GM18498 (cell line): ENCODE measurements around the gene HES5.

Experiments
- ATAC-seq: cut with Tn5 transposase; IDR thresholded peaks from one replicate; pipeline ENCODE4 v1.9.1; 2021; ENCODE audit warnings: mild to moderate bottlenecking, moderate library complexity; ENCODE audit not compliant: unreplicated experiment

The HES5 gene

GRCh38 chr1:2502210-2502609, 27.9 kb downstream of the HES5 start:
- ATAC-seq = no peak

GRCh38 chr1:2501820-2502119, 28.3 kb downstream of the HES5 start:
- ATAC-seq = no peak

GRCh38 chr1:2501041-2501819, 28.8 kb downstream of the HES5 start:
- ATAC-seq = no peak

GRCh38 chr1:2499986-2500596, 30.0 kb downstream of the HES5 start:
- no peak for ATAC-seq

- ATAC-seq = no peak
Measured at GRCh38 chr1:2499260-2499659, 30.8 kb downstream of the HES5 start.

- ATAC-seq = no peak
Measured at GRCh38 chr1:2498648-2499047, 31.4 kb downstream of the HES5 start.

- ATAC-seq = no peak
Measured at GRCh38 chr1:2497891-2498290, 32.2 kb downstream of the HES5 start.

- ATAC-seq = no peak
Measured at GRCh38 chr1:2496746-2497145, 33.3 kb downstream of the HES5 start.

GRCh38 chr1:2496087-2496622, 33.9 kb downstream of the HES5 start:
- no peak for ATAC-seq

- ATAC-seq = no peak
Measured at GRCh38 chr1:2495546-2495945, 34.5 kb downstream of the HES5 start.

GRCh38 chr1:2495026-2495425, 35.0 kb downstream of the HES5 start:
- ATAC-seq = no peak

- ATAC-seq = no peak
Measured at GRCh38 chr1:2494323-2494693, 35.8 kb downstream of the HES5 start.

- no peak for ATAC-seq
Measured at GRCh38 chr1:2493691-2494322, 36.3 kb downstream of the HES5 start.

- ATAC-seq = no peak
Measured at GRCh38 chr1:2493218-2493617, 36.8 kb downstream of the HES5 start.

GRCh38 chr1:2492091-2492490, 38.0 kb downstream of the HES5 start:
- ATAC-seq = no peak

- ATAC-seq = no peak
Measured at GRCh38 chr1:2489615-2490014, 40.4 kb downstream of the HES5 start.

- ATAC-seq = no peak
Measured at GRCh38 chr1:2488688-2489087, 41.4 kb downstream of the HES5 start.

- no peak for ATAC-seq
Measured at GRCh38 chr1:2486558-2486957, 43.5 kb downstream of the HES5 start.

GRCh38 chr1:2486041-2486440, 44.0 kb downstream of the HES5 start:
- no peak for ATAC-seq

- no peak for ATAC-seq
Measured at GRCh38 chr1:2483970-2484369, 46.1 kb downstream of the HES5 start.

- no peak for ATAC-seq
Measured at GRCh38 chr1:2483026-2483425, 47.0 kb downstream of the HES5 start.

- ATAC-seq = no peak
Measured at GRCh38 chr1:2482588-2482987, 47.5 kb downstream of the HES5 start.
